K562 (cell line): Measurements from ENCODE around the gene TUBG2. TPM values are rescaled to one million over a fixed set of nuclear protein-coding genes. Genes with fewer than 3 reads are reported as not detected.

Experiments
- ADNP ChIP-seq: fragments of 200-800 bp; sonication (Bioruptor generic); IDR thresholded peaks from 2 replicates; pipeline ENCODE4 v1.6.1; 2016; ENCODE audit warnings: missing genetic modification characterization, missing compliant biosample characterization
- BACH1 ChIP-seq: fragments of 200-800 bp; sonication (Bioruptor generic); IDR thresholded peaks from 2 replicates; pipeline ENCODE4 v1.6.1; 2016; ENCODE audit warnings: missing genetic modification characterization, missing compliant biosample characterization
- CBFA2T2 ChIP-seq: fragments of 450-650 bp; conservative IDR thresholded peaks from 2 replicates; pipeline ENCODE4 v1.6.1; 2017; ENCODE audit warnings: mild to moderate bottlenecking
- DIDO1 ChIP-seq: fragments of 450-650 bp; IDR thresholded peaks from 2 replicates; pipeline ENCODE4 v1.6.1; 2016; ENCODE audit warnings: low read depth, missing biosample characterization, missing genetic modification characterization
- FIP1L1 ChIP-seq: fragments of 200-400 bp; formaldehyde crosslinking; IDR thresholded peaks from 2 replicates; pipeline ENCODE4 v1.6.1; 2018; ENCODE audit warnings: mild to moderate bottlenecking, low read depth, low read length; ENCODE audit not compliant: poor library complexity, severe bottlenecking
- HNRNPL ChIP-seq: fragments of 200-400 bp; formaldehyde crosslinking; IDR thresholded peaks from 2 replicates; pipeline ENCODE4 v1.6.1; 2017; ENCODE audit warnings: low read depth, mild to moderate bottlenecking, low read length
- MBD2 ChIP-seq: sonication (generic); IDR thresholded peaks from 2 replicates; pipeline ENCODE4 v1.6.1; 2016; ENCODE audit warnings: low read depth, borderline replicate concordance
- NCOA2 ChIP-seq, 2 experiments: fragments of 450-650 bp; IDR thresholded peaks; 2 replicates each; pipeline ENCODE4 v1.6.1; 2018; ENCODE audit warnings: mild to moderate bottlenecking in 2 of 2, moderate library complexity in 1 of 2; ENCODE audit not compliant: partially characterized antibody in 2 of 2
- PHF21A ChIP-seq: fragments of 450-650 bp; IDR thresholded peaks from 2 replicates; pipeline ENCODE4 v1.6.1; 2017; ENCODE audit warnings: low read depth, borderline replicate concordance
- SAFB ChIP-seq: fragments of 200-400 bp; formaldehyde crosslinking; IDR thresholded peaks from 2 replicates; pipeline ENCODE4 v1.6.1; 2017; ENCODE audit warnings: low read depth, low read length, borderline replicate concordance
- XRCC5 ChIP-seq: fragments of 200-400 bp; formaldehyde crosslinking; IDR thresholded peaks from 2 replicates; pipeline ENCODE4 v1.6.1; 2017; ENCODE audit warnings: low read depth, mild to moderate bottlenecking, low read length
- ZFP36 ChIP-seq: fragments of 150-350 bp; IDR thresholded peaks from 2 replicates; pipeline ENCODE4 v1.6.1; 2018; ENCODE audit warnings: low read length, low read depth; ENCODE audit not compliant: partially characterized antibody
- ZNF165 ChIP-seq: fragments of 250-450 bp; sonication (Bioruptor Pico); IDR thresholded peaks from 2 replicates; pipeline ENCODE4 v1.4.0; 2020; ENCODE audit warnings: borderline replicate concordance
- ZNF224 ChIP-seq: sonication (generic); formaldehyde crosslinking; IDR thresholded peaks from 2 replicates; pipeline ENCODE4 v1.8.0; 2022; ENCODE audit warnings: mild to moderate bottlenecking, missing genetic modification reagents
- ZNF274 ChIP-seq: IDR thresholded peaks from 2 replicates; pipeline ENCODE4 v1.6.1; 2011; ENCODE audit warnings: low read depth, mild to moderate bottlenecking, low read length, moderate library complexity, borderline replicate concordance
- polyA plus RNA-seq, 8 experiments: library from polyadenylated mRNA; depleted of rRNA in 4 of 8; stranded (reverse) in 5 of 8; unstranded in 3 of 8; fragments of >200 nt; fragmentation: Nextera tagmentation in 2 of 8; fragmentation: Illumina TruSeq in 1 of 8; extraction: Ambion mirVana in 2 of 8; extraction: Trizol in 1 of 8; gene quantifications; 2 replicates each; pipeline versions ENCODE4 v1.2.1 to v1.2.3, GENCODE V29; 2011 to 2014; ENCODE audit warnings: inconsistent platforms in 1 of 8, missing spikeins in 1 of 8
- total RNA-seq, 7 experiments: library from RNA; depleted of rRNA in 6 of 7; stranded (reverse); fragments of >200 nt in 6 of 7; fragmentation: Illumina TruSeq in 2 of 7; extraction: Trizol in 2 of 7; gene quantifications; 2 replicates each; pipeline versions ENCODE4 v1.2.1 to v1.2.3, GENCODE V29; 2011 to 2021; ENCODE audit warnings: low replicate concordance in 1 of 7
- TF ChIP-seq, protein P1 (sequence below): fragments of 250-450 bp; sonication (Bioruptor Pico); IDR thresholded peaks from 2 replicates; pipeline ENCODE4 v1.4.0; 2020; ENCODE audit warnings: mild to moderate bottlenecking
- TF ChIP-seq, protein P2 (sequence below): sonication (generic); formaldehyde crosslinking; IDR thresholded peaks from 2 replicates; pipeline ENCODE4 v1.8.0; 2022; ENCODE audit warnings: mild to moderate bottlenecking, missing genetic modification reagents
- TF ChIP-seq, protein P3 (sequence below): fragments of 450-650 bp; IDR thresholded peaks from 2 replicates; pipeline ENCODE4 v1.6.1; 2016; ENCODE audit warnings: low read depth, mild to moderate bottlenecking, moderate library complexity
- TF ChIP-seq, protein P4 (sequence below), 2 experiments: IDR thresholded peaks in 1 of 2; conservative IDR thresholded peaks in 1 of 2; 2 replicates each; pipeline ENCODE4 v1.6.1; 2016; ENCODE audit warnings: low read depth in 2 of 2, mild to moderate bottlenecking in 1 of 2, missing compliant biosample characterization in 1 of 2, missing genetic modification characterization in 1 of 2, moderate library complexity in 1 of 2
- TF ChIP-seq, protein P5 (sequence below), 2 experiments: fragments of 450-650 bp in 1 of 2; sonication (generic) in 1 of 2; formaldehyde crosslinking in 1 of 2; IDR thresholded peaks in 1 of 2; conservative IDR thresholded peaks in 1 of 2; 2 replicates each; pipeline versions ENCODE4 v1.6.1 to v1.8.1; 2016 to 2023; ENCODE audit warnings: mild to moderate bottlenecking in 2 of 2, moderate library complexity in 2 of 2, inconsistent platforms in 1 of 2, missing genetic modification reagents in 1 of 2

The TUBG2 gene
- total and polyA plus RNA-seq, 9 of the 15 experiments (the other 6 are each of a cell fraction or from before 2014, with no cell fraction given) = 0.09 to 0.80 (median 0.24) TPM; not detected in 2

DNA sequence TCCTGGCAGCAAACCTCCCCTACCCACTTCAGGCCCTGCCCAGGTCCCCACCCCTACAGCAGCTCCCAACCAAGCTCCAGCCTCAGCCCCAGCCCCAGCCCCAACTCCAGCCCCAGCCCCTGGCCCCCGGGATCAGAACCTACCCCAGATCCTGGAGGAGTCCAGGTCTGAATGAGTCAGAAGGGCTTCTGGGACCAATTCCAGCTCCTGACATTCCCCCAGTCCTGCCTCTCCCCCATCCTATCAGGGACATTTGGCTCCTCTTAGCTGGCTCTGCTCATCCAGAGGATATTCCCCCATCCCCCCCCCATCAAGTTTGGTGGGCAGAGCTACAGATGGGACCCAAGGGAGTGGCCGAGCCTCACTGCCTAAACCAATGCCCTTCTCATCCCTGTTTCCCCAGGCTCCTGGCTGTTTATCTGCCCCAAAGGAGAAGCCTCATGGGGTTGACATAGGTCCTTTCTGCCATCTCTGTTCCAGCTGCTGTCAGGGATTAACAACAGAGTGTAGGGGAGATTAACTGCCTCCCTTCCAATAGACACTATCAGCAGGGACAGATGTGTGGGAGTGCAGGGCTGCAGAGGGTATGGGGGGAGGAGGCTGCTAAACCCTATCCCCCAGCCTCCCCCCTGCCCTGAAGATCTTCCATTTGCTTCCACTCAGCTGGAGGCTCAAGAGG lies 39.8 kb downstream of the TUBG2 start (continued):
- TF ChIP-seq, protein P1, sequence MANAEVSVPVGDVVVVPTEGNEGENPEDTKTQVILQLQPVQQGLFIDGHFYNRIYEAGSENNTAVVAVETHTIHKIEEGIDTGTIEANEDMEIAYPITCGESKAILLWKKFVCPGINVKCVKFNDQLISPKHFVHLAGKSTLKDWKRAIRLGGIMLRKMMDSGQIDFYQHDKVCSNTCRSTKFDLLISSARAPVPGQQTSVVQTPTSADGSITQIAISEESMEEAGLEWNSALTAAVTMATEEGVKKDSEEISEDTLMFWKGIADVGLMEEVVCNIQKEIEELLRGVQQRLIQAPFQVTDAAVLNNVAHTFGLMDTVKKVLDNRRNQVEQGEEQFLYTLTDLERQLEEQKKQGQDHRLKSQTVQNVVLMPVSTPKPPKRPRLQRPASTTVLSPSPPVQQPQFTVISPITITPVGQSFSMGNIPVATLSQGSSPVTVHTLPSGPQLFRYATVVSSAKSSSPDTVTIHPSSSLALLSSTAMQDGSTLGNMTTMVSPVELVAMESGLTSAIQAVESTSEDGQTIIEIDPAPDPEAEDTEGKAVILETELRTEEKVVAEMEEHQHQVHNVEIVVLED = 0 out of 2 replicates have a peak, but pooled peaks have one; percentile 15
- TF ChIP-seq ADNP (tag) (peak; percentile 61; the same call in 1 of the 2 replicates), SAFB (no peak), ZFP36 (peak; percentile 63), ZNF274 (peak; percentile 90), MBD2 (peak; percentile 93), FIP1L1 (no peak), BACH1 (tag) (peak; percentile 78; the same call in 1 of the 2 replicates), ZNF165 (CRISPR knock-in tag) (no peak), CBFA2T2 (peak; percentile 100), ZNF224 (CRISPR knock-in tag) (no peak), HNRNPL (no peak), XRCC5 (peak; percentile 93), PHF21A (peak; percentile 85; the same call in 1 of the 2 replicates), DIDO1 (peak; percentile 44; the same call in 1 of the 2 replicates), NCOA2 (IDR thresholded peaks at IDR 0.05; ENCODE audit: partially characterized antibody in 2 of 2) (peak; percentile 88 to 91)
- TF ChIP-seq, protein P2, sequence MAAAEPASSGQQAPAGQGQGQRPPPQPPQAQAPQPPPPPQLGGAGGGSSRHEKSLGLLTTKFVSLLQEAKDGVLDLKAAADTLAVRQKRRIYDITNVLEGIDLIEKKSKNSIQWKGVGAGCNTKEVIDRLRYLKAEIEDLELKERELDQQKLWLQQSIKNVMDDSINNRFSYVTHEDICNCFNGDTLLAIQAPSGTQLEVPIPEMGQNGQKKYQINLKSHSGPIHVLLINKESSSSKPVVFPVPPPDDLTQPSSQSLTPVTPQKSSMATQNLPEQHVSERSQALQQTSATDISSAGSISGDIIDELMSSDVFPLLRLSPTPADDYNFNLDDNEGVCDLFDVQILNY (CRISPR knock-in tag) = no peak
- TF ChIP-seq, protein P3, sequence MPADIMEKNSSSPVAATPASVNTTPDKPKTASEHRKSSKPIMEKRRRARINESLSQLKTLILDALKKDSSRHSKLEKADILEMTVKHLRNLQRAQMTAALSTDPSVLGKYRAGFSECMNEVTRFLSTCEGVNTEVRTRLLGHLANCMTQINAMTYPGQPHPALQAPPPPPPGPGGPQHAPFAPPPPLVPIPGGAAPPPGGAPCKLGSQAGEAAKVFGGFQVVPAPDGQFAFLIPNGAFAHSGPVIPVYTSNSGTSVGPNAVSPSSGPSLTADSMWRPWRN = peak; percentile 94
- TF ChIP-seq, protein P4, sequence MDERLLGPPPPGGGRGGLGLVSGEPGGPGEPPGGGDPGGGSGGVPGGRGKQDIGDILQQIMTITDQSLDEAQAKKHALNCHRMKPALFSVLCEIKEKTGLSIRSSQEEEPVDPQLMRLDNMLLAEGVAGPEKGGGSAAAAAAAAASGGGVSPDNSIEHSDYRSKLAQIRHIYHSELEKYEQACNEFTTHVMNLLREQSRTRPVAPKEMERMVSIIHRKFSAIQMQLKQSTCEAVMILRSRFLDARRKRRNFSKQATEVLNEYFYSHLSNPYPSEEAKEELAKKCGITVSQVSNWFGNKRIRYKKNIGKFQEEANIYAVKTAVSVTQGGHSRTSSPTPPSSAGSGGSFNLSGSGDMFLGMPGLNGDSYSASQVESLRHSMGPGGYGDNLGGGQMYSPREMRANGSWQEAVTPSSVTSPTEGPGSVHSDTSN (CRISPR knock-in tag; IDR thresholded peaks at IDR 0.05; ENCODE audit: low read depth) = 0 out of 2 replicates have a peak, but pooled peaks have one; percentile 34
- TF ChIP-seq, protein P4 (tag; conservative IDR thresholded peaks at IDR 0.05; ENCODE audit: low read depth) = peak; percentile 98
- TF ChIP-seq, protein P5, sequence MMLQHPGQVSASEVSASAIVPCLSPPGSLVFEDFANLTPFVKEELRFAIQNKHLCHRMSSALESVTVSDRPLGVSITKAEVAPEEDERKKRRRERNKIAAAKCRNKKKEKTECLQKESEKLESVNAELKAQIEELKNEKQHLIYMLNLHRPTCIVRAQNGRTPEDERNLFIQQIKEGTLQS (IDR thresholded peaks at IDR 0.05) = peak; percentile 60
- TF ChIP-seq, protein P5 (CRISPR knock-in tag; conservative IDR thresholded peaks at IDR 0.05) = peak; percentile 81
